Neural progenitor cell (in vitro differentiated cells): ENCODE measurements around the gene ANO7. TPM values are rescaled to one million over a fixed set of nuclear protein-coding genes. Genes with fewer than 3 reads are reported as not detected.
A peak's percentile ranks its signal among the peaks of the same experiment; 100 is the strongest.

Source experiments
- DNase-seq: peaks from one replicate; pipeline ENCODE4 v3.0.0-alpha.2; 2016; ENCODE audit warnings: low spot score
- H2AFZ ChIP-seq: fragments of 200-600 bp; sonication (generic); replicated peaks from 2 replicates; pipeline ENCODE4 v1.6.1; 2016; ENCODE audit warnings: antibody characterized with exemption
- H3F3A ChIP-seq: fragments of 200-600 bp; sonication (generic); 2 replicates; pipeline ENCODE4 v1.6.1; 2016; ENCODE audit warnings: antibody characterized with exemption, low read depth
- H3K27ac ChIP-seq: fragments of 200-600 bp; sonication (generic); 2 replicates; pipeline ENCODE4 v1.5.1; 2016; ENCODE audit warnings: mild to moderate bottlenecking
- H3K27me3 ChIP-seq: fragments of 200-600 bp; sonication (generic); 2 replicates; pipeline ENCODE4 v1.6.1; 2016; ENCODE audit warnings: mild to moderate bottlenecking, moderate library complexity
- H3K36me3 ChIP-seq: fragments of 200-600 bp; sonication (generic); 2 replicates; pipeline ENCODE4 v1.5.1; 2016
- H3K4me1 ChIP-seq: fragments of 200-600 bp; sonication (generic); 2 replicates; pipeline ENCODE4 v1.6.1; 2016; ENCODE audit warnings: mixed run types
- H3K4me2 ChIP-seq: fragments of 200-600 bp; sonication (generic); 2 replicates; pipeline ENCODE4 v1.6.1; 2016
- H3K4me3 ChIP-seq: fragments of 200-600 bp; sonication (generic); 2 replicates; pipeline ENCODE4 v1.5.1; 2016
- H3K79me2 ChIP-seq: fragments of 200-600 bp; sonication (generic); 2 replicates; pipeline ENCODE4 v1.6.1; 2016; ENCODE audit warnings: low read depth
- H3K9ac ChIP-seq: fragments of 200-600 bp; sonication (generic); 2 replicates; pipeline ENCODE4 v1.6.1; 2016
- H3K9me3 ChIP-seq: fragments of 200-600 bp; sonication (generic); 2 replicates; pipeline ENCODE4 v1.5.1; 2016; ENCODE audit warnings: low read depth
- H4K20me1 ChIP-seq: fragments of 200-600 bp; sonication (generic); 2 replicates; pipeline ENCODE4 v1.6.1; 2016; ENCODE audit warnings: low read depth
- H3K27ac Mint-ChIP-seq: 3 replicates; pipeline ENCODE4 v1.8.0; 2021; ENCODE audit warnings: mixed read lengths
- H3K27me3 Mint-ChIP-seq: 2 replicates; pipeline ENCODE4 v1.8.0; 2022; ENCODE audit warnings: low read depth, mild to moderate bottlenecking, inconsistent platforms, moderate library complexity, mixed read lengths; ENCODE audit not compliant: insufficient read depth
- H3K36me3 Mint-ChIP-seq: 3 replicates; pipeline ENCODE4 v1.8.0; 2021; ENCODE audit warnings: mixed read lengths
- H3K4me1 Mint-ChIP-seq: 3 replicates; pipeline ENCODE4 v1.8.0; 2021; ENCODE audit warnings: mixed read lengths
- H3K4me3 Mint-ChIP-seq: 3 replicates; pipeline ENCODE4 v1.8.0; 2021; ENCODE audit warnings: mild to moderate bottlenecking, moderate library complexity, mixed read lengths
- H3K9me3 Mint-ChIP-seq: 3 replicates; pipeline ENCODE4 v1.8.0; 2020; ENCODE audit warnings: mixed read lengths
- EZH2 ChIP-seq: fragments of 200-600 bp; sonication (generic); IDR thresholded peaks from 2 replicates; pipeline ENCODE4 v1.6.1; 2017; ENCODE audit warnings: antibody characterized with exemption, mild to moderate bottlenecking, moderate library complexity
- EZH2phosphoT487 ChIP-seq: fragments of 200-600 bp; sonication (generic); IDR thresholded peaks from 2 replicates; pipeline ENCODE4 v1.6.1; 2017; ENCODE audit warnings: antibody characterized with exemption
- total RNA-seq: library from RNA; depleted of rRNA; stranded (reverse); fragments of >200 nt; gene quantifications from 2 replicates; pipeline ENCODE4 v1.2.3, GENCODE V29; 2015; ENCODE audit warnings: low replicate concordance
- TF ChIP-seq, protein P1 (sequence below): fragments of 200-600 bp; sonication (generic); IDR thresholded peaks from 2 replicates; pipeline ENCODE4 v1.5.1; 2017; ENCODE audit warnings: antibody characterized with exemption, mild to moderate bottlenecking

Gene ANO7
- total RNA-seq, 1 donor from 2014 or later = not detected

DNA sequence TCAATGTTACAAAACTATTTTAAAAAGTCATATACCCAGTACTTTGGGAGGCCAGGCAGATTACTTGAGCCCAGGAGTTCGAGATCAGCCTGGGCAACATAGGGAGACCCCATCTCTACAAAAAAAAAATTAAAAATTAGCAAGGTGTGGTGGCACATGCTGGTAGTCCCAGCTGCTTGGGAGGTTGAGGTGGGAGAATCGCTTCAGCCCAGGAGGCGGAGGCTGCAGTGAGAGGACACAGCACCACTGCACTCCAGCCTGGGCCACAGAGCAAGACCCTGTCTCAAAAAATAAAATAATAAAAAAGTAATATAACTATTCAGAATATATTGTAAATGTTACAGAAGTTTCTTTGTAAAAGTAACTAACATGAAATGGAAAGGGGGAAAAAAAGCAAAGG is 41.1 kb upstream of the ANO7 start:
- Mint-ChIP-seq H3K27me3 (peaks cover 3% of the 10 kb centered on the region), H3K36me3 (no peaks in the 10 kb centered on the region), H3K9me3 (no peaks in the 10 kb centered on the region), H3K4me3 (peak overlapping the region; percentile 98), H3K4me1 (peaks cover 32% of the 10 kb centered on the region), H3K27ac (no peak overlapping the region)
- DNase-seq = no peak
- no peak overlapping the region for H3K9ac ChIP-seq
- no peak overlapping the region for H2AFZ ChIP-seq
- H3K4me2 ChIP-seq = no peak overlapping the region
- TF ChIP-seq, protein P1, sequence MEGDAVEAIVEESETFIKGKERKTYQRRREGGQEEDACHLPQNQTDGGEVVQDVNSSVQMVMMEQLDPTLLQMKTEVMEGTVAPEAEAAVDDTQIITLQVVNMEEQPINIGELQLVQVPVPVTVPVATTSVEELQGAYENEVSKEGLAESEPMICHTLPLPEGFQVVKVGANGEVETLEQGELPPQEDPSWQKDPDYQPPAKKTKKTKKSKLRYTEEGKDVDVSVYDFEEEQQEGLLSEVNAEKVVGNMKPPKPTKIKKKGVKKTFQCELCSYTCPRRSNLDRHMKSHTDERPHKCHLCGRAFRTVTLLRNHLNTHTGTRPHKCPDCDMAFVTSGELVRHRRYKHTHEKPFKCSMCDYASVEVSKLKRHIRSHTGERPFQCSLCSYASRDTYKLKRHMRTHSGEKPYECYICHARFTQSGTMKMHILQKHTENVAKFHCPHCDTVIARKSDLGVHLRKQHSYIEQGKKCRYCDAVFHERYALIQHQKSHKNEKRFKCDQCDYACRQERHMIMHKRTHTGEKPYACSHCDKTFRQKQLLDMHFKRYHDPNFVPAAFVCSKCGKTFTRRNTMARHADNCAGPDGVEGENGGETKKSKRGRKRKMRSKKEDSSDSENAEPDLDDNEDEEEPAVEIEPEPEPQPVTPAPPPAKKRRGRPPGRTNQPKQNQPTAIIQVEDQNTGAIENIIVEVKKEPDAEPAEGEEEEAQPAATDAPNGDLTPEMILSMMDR = no peak
- no peak for TF ChIP-seq EZH2
- no peak for TF ChIP-seq EZH2phosphoT487
- peaks cover 10% of the 10 kb centered on the region for H3K4me1 ChIP-seq
- H4K20me1 ChIP-seq = peaks cover 13% of the 10 kb centered on the region
- H3K27ac ChIP-seq = no peak overlapping the region
- H3K36me3 ChIP-seq = no peaks in the 10 kb centered on the region
- H3K79me2 ChIP-seq = peaks cover 43% of the 10 kb centered on the region
- H3K4me3 ChIP-seq = no peak overlapping the region
- H3K9me3 ChIP-seq = no peaks in the 10 kb centered on the region
- peaks cover 10% of the 10 kb centered on the region for H3K27me3 ChIP-seq
- peaks cover 5% of the 10 kb centered on the region for H3F3A ChIP-seq

DNA sequence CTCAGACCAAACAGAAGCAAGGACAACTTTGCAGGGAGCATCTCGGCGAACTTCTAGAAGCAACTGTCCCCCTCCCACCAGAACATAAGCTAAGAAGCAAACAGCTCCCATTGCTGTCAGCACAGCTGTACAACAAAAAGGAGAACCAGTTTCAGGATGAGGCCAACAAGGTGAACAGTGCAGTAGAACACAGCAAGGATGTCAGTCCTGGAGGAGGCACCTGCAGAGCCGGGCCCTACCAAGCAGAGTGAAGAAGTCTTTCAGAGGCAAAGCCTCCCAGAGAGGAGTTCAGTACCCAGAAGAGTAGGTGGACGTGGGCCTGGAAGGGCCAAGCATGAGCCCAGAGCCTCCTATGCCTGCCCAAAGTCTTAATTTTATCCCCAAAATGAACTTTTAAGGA is 40.2 kb upstream of the ANO7 start:
- Histone ChIP-seq H3K36me3 (no peaks in the 10 kb centered on the region), H3K9me3 (no peaks in the 10 kb centered on the region), H4K20me1 (peaks cover 9% of the 10 kb centered on the region), H3K27ac (no peak overlapping the region), H3K4me2 (peak overlapping the region; percentile 88), H3F3A (peaks cover 5% of the 10 kb centered on the region), H3K4me3 (peak overlapping the region; percentile 87), H3K79me2 (peaks cover 43% of the 10 kb centered on the region), H3K27me3 (peaks cover 10% of the 10 kb centered on the region), H3K4me1 (peaks cover 10% of the 10 kb centered on the region), H3K9ac (peak overlapping the region; percentile 14), H2AFZ (peak overlapping the region; percentile 75)
- peak overlapping the region; percentile 98 for H3K4me3 Mint-ChIP-seq
- no peaks in the 10 kb centered on the region for H3K36me3 Mint-ChIP-seq
- H3K4me1 Mint-ChIP-seq = peaks cover 25% of the 10 kb centered on the region
- H3K27me3 Mint-ChIP-seq = peaks cover 3% of the 10 kb centered on the region
- no peaks in the 10 kb centered on the region for H3K9me3 Mint-ChIP-seq
- TF ChIP-seq EZH2phosphoT487 (no peak), EZH2 (no peak)
- TF ChIP-seq, protein P1 = no peak
- DNase-seq = no peak
- H3K27ac Mint-ChIP-seq = no peak overlapping the region

DNA sequence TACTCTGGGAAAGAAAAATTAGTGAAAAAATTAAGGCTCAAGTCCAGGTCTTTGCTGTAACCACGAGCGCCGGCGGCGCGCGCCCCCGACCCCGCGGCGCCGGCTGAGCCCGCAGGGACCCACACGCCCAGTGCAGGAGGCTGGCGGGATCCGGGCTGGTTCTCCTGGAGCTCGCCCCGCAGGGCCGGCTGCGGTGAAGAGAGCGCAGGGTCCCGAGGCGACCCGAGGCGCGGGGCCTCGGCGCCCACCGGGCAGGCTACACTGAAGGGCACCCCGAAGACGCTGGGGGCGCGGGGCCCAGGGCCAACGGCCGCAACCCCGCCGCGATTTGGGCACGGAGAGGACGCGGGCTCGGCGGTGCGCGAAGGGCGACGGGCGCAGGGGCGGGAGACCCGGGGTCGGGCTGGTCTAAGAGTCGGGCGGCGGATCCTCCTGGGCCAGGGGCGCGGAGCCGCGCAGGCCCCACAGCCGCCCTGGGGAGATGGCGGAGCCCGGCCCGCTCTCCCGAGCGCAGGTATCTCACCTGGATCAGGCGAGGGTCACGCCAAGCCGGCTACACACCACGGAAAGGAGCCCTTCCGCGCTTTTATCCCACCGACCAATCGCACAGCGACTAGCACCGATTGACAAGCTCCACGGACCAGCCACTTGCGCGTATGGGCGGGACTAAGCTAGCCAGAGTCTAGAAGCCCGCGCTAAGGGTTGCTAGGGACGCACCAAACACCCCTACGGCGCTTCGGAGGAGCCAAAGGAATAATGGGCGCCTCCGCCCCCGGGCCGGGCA is 39.4 kb upstream of the ANO7 start, which contains the start of gene PASK:
PASK (minus strand) TSS at position 582 of the 784 bp plus-strand sequence. CDS start 6,440 bp downstream, outside the sequence.
- peak within 1 kb of the TSS; percentile 14 for H3K9ac ChIP-seq
- Mint-ChIP-seq H3K4me3 (peak within 1 kb of the TSS; percentile 98), H3K9me3 (no peaks in the 10 kb centered on the region), H3K36me3 (no peaks in the 10 kb centered on the region), H3K4me1 (peaks cover 25% of the 10 kb centered on the region), H3K27me3 (peaks cover 3% of the 10 kb centered on the region), H3K27ac (no peak within 1 kb of the TSS)
- no peaks in the 10 kb centered on the region for H3K9me3 ChIP-seq
- peaks cover 10% of the 10 kb centered on the region for H3K4me1 ChIP-seq
- peak; percentile 98 for DNase-seq
- peak within 1 kb of the TSS; percentile 75 for H2AFZ ChIP-seq
- peaks cover 5% of the 10 kb centered on the region for H3F3A ChIP-seq
- H3K36me3 ChIP-seq = no peaks in the 10 kb centered on the region
- peaks cover 10% of the 10 kb centered on the region for H3K27me3 ChIP-seq
- TF ChIP-seq EZH2phosphoT487 (no peak), EZH2 (peak; percentile 48)
- TF ChIP-seq, protein P1 = no peak
- no peak within 1 kb of the TSS for H3K27ac ChIP-seq
- H3K4me2 ChIP-seq = peak within 1 kb of the TSS; percentile 88
- H3K79me2 ChIP-seq = peaks cover 43% of the 10 kb centered on the region
- H3K4me3 ChIP-seq = peak within 1 kb of the TSS; percentile 87
- H4K20me1 ChIP-seq = peaks cover 9% of the 10 kb centered on the region
